Suppressor macrophage treated with lipopolysaccharide for 4 hours (primary cell): ENCODE measurements around the gene RFPL1.
"Not testable (repeated sequence)": the region's sequence is repeated elsewhere in the genome, so short reads cannot be mapped to it uniquely, and the experiment has no call there.

Experiments used
- DNase-seq: peaks from one replicate; pipeline ENCODE4 v3.0.0-alpha.2; 2020

The RFPL1 gene

GRCh38 chr22:29438283-29438682 is at the start of gene RFPL1:
TSS of gene RFPL1 (plus strand) at chr22:29438583.
- DNase-seq = not testable (repeated sequence)

DNA sequence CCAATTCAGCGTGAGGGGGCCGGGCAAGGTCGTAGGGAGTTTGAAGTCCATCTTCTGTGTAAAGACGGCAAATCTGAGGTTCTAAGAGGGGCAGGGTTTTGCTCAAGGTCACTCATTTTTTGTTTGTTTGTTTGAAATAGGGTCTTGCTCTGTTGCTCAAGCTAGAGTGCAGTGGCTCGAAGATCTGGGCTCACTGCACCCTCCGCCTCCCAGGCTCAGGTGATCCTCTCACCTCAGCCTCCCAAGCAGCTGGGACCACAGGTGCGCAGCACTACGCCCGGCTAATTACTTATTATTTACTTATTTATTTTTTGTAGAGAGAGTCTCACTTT is 49.7 kb upstream of the RFPL1 start:
- DNase-seq = no peak

- DNase-seq = no peak
Measured at GRCh38 chr22:29390270-29390669, 48.1 kb upstream of the RFPL1 start.

- no peak for DNase-seq
Measured at GRCh38 chr22:29391546-29391945, 46.8 kb upstream of the RFPL1 start.

DNA sequence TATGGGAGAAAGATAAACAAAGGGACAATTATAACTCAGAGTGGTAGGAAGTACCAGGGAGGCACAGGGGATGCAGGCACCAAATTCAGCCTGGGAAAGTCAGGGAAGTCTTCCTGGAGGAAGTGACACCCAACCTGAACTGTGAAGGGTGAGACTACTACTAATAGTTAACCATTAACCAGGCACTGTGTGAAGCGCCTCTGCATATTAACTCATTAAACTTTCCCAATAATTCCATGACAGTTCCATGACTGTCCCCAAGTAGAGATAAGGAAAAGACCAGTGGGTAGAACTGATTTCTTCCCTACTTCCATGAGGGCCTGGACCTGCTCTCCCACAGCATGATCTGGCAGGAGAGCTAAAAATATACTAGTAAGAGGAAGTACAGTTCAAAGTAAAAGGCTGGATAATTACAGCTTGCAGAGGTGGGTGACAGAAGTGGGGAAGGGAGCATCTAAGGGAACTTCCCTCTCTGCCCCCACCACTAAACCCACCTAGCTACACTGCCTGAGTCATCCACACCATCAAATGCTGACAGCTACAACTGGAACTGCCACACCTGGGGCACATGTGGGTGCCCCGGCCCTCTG is 45.3 kb upstream of the RFPL1 start:
- no peak for DNase-seq

DNA sequence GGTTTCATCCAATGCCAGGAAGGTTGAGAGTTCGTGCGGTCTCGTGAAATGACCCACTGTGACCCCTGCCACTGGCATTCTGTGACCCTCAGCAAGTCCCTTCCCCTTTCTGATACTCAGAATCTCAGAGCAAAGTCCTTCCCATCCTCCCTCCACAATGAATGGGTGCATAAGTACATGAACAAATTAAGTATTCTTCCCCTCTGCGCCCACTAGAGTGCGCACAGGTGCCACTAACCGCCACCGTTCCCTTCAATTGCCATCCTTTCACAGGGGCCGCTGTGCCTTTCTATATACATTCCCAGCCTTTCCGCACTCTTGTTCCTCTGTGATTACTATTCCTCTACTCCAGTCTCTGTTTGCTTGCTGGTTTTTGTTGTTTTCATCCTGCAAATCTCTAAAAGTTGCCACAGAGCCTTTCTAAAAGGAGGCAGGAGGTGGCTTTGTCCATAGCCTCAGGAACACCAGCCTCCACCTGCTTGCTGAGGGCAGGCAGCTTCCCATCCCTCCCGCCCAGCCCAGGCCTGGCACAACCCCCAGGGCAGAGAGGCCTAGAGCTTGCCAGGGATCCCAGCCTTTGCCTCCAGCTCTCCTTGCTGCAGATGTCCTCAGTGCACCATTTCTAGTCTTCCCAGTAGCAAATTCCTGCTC is 43.3 kb upstream of the RFPL1 start:
- DNase-seq = peak; percentile 82

- DNase-seq = no peak
Measured at GRCh38 chr22:29396126-29396525, 42.3 kb upstream of the RFPL1 start.

DNA sequence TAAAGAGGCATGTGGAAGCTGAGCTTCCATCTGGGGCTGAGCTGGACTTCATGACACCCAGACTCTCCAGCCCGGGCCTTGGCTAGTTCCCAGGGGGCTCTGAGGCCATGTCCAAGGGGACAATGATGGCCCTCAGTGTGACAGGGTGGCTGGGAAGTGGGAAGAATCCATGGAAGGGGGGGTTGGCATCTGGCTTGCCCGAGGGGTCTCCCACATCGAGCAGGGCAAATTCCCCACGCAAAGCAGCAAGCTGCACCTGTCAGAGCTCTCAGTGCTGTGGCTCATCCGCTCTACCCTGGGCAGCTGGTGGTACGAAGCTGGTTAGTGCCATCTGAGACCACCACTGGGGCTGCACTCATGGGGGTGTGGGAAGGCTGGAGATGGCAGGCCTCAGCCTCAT is 40.6 kb upstream of the RFPL1 start:
- DNase-seq = no peak

- DNase-seq = no peak
Measured at GRCh38 chr22:29400576-29400975, 37.8 kb upstream of the RFPL1 start.

DNA sequence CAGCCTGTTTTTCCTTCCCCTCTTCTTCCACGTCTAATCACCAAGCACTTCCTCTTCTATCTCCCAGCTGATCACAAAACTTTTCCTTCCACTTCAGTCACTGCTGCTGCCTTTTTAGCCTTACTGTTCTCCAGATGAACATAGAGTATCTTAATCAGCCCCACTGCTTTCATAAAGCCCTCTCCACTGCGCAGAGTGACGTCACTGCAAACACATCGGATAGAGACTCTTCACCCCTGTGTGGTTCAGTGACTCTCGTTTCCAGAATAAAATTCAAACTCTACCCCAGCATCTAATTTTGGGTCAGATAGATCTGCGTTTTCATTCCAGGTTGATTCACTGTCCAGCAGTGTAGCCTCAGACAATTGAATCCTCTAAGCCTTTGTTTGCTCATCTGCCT is 36.8 kb upstream of the RFPL1 start:
- not testable (repeated sequence) for DNase-seq

DNA sequence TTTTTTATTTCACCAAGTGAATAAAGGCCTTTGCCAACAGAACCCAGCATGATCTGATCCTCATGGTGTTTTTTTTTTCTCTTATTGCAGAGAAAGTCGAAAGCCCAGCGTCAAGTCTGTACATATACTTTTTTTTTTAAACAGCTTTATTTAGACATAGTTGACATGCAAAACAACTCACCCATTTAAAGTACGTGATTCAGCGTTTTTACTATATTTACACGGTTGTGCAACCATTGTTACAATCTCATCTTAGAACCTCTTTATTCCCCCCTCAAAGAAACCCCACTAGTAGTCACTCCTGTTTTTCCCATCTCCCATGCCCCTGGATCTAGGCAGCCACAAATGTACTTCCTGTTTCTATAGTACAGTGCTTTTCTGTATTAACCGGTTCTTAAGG is 29.4 kb upstream of the RFPL1 start:
- DNase-seq = peak; percentile 54

DNA sequence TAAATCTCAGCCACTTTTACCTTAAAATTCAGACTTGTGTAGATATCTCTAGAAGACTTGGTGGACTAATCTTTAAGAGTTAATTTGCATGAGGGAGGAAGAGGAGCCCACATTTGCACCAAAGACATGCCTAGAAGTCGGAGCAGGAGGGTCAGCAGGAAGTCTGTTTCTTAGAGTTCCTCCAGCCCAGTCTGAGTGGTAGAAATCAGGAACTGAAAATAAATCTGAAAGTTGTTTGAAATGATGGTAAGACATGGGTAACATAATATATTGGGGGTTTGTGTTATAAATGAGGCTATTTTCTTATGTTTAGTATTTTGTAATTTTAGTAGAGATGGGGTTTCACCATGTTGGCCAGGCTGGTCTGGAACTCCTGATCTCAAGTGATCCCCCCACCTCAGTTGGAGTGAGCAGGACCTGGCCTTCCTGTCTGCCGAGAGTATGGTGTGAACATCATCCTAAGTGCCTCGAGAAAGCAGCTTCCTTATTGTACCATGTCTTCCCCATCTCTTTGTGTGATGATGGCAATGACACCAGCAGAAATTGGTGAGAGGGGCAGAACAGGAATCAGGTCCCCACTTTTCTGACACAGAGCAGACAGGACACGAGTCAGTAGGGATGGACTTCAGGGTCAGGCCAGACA is 26.7 kb upstream of the RFPL1 start:
- peak; percentile 53 for DNase-seq

- not testable (repeated sequence) for DNase-seq
Measured at GRCh38 chr22:29412772-29413171, 25.6 kb upstream of the RFPL1 start.

- DNase-seq = peak; percentile 94
Measured at GRCh38 chr22:29414951-29415591, 23.3 kb upstream of the RFPL1 start.

GRCh38 chr22:29418704-29419103 is 19.7 kb upstream of the RFPL1 start:
- not testable (repeated sequence) for DNase-seq

DNA sequence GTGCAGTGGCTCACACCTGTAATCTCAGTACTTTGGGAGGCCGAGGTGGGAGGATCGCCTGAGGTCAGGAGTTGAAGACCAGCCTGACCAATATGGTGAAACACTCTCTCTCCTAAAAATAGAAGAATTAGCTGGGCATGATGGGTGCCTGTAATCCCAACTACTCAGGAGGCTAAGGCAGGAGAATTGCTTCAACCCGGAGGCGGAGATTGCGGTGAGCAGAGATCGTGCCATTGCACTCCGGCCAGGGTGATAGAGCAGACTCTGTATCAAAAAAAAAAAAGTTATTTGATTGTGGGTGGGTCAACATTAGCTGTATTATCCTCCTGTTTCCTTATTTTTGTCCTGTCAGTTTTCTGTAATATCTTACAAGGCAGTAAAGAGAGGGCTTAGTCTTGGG is 11.9 kb upstream of the RFPL1 start:
- DNase-seq = no peak

GRCh38 chr22:29427176-29427760 is 11.1 kb upstream of the RFPL1 start:
- DNase-seq = no peak

- DNase-seq = no peak
Measured at GRCh38 chr22:29431986-29432385, 6.4 kb upstream of the RFPL1 start.

DNA sequence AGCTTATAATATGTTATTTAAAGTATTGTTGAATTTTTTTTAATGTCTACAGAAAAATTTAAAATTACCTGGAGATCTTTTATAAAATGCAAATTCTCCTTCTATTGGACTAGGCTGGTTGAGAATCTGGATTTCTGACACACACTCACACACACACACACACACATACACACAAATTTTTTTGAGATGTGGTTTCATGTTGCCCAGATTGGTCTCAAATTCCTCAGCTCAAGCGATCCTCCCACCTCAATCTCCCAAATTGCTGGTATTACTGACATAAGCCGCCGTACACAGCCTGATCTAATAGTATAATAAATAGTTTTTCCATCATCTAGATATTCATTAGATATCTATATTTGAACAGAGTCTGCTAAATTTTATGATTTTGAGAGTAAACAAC is 4.5 kb upstream of the RFPL1 start:
- DNase-seq = no peak

DNA sequence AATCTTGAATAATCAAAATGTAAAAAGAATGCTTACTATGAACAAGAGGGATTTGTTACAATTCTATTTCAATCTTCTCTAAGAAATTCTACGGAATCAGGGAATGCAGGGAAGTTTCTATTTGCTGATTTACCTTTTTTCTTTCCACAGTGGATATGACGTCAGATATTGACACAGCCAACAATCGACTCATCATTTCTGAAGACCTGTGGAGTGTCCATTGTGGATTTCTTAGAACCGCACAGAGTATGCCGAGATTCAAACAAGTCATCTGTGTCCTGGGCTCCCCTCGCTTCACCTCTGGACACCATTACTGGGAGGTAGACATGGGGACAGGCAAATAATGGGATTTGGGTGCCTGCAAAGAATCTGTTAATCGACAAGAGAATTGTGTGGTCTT is 4.1 kb upstream of the RFPL1 start:
- DNase-seq = no peak

DNA sequence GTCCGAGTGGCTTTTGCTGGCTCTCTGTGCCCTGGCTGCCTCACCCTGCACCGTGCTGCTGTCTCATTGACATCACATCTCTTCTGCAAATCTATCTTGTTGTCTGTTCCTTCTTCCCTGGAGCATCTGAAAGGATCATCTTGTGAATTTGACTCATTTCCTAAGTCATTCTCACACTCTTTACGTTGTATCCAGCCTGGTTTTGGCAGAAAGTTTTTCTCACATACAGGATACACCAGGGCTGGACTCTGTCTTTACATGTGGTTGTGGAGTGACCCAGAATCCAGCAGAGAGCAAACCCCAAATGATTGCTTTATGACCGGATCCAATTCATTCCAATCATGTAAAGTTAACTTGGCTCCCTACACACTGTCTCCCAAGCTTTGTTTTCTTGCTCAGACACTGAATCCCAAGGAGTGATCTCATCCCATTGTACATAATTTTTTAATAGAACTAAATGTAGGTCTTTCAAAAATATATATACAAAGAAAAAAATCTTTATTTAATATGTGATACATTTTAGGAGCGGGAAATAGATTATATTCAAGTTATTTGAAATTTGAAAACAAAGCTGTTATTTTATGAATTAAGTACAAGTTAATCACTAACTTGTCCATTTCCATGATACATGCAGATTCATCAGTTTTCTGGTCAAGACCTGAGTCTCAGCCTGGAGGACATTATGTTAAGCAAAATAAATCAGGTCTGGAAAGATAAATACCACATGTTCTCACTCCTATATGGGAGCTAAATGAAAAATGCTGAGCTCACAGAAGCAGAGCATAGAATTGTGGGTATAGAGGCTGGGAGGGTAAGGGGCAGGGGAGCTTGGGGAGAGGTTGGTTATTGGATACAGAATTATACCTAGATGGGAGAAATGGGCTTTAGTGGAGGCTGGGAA is 2.9 kb upstream of the RFPL1 start:
- DNase-seq = no peak

GRCh38 chr22:29442976-29443375 is 4.6 kb downstream of the RFPL1 start:
- no peak for DNase-seq

GRCh38 chr22:29443452-29443851 is 5.1 kb downstream of the RFPL1 start:
- no peak for DNase-seq
